ENCODE measurements around the gene OR7A17.

- TF ChIP-seq, protein P1, sequence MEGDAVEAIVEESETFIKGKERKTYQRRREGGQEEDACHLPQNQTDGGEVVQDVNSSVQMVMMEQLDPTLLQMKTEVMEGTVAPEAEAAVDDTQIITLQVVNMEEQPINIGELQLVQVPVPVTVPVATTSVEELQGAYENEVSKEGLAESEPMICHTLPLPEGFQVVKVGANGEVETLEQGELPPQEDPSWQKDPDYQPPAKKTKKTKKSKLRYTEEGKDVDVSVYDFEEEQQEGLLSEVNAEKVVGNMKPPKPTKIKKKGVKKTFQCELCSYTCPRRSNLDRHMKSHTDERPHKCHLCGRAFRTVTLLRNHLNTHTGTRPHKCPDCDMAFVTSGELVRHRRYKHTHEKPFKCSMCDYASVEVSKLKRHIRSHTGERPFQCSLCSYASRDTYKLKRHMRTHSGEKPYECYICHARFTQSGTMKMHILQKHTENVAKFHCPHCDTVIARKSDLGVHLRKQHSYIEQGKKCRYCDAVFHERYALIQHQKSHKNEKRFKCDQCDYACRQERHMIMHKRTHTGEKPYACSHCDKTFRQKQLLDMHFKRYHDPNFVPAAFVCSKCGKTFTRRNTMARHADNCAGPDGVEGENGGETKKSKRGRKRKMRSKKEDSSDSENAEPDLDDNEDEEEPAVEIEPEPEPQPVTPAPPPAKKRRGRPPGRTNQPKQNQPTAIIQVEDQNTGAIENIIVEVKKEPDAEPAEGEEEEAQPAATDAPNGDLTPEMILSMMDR (IDR thresholded peaks at IDR 0.05) = no peak
- TF ChIP-seq POLR2AphosphoS5 (IDR thresholded peaks at IDR 0.05) = no peak
These were observed 15.8 kb upstream of the OR7A17 start for GRCh38 chr19:14901675-14902260.
